NCI-H748 treated with DMSO at 0.1 percent for 48 hours (cell line): ENCODE data around the gene HSD11B1L.

Source experiments
- DNase-seq: peaks from one replicate; lab custom pipeline; 2025; lab: John Stamatoyannopoulos, UW

The HSD11B1L gene

GRCh38 chr19:5680437-5681368, at the start of gene HSD11B1L, which contains the start of gene MICOS13:
HSD11B1L (plus strand) TSS chr19:5681027; CDS start chr19:5684833, 3,806 bp downstream.
MICOS13 (minus strand) TSS chr19:5680516; CDS start chr19:5680486, 30 bp downstream.
- peak; percentile 88 for DNase-seq

- no peak for DNase-seq
Observed at GRCh38 chr19:5631567-5632240, 49.1 kb upstream of the HSD11B1L start.

GRCh38 chr19:5632241-5632612, 48.6 kb upstream of the HSD11B1L start:
- no peak for DNase-seq

GRCh38 chr19:5632657-5633056, 48.2 kb upstream of the HSD11B1L start:
- DNase-seq = no peak

GRCh38 chr19:5635427-5635826, 45.4 kb upstream of the HSD11B1L start:
- DNase-seq = no peak

GRCh38 chr19:5637971-5638370, 42.9 kb upstream of the HSD11B1L start:
- DNase-seq = no peak

GRCh38 chr19:5641171-5641570, 39.7 kb upstream of the HSD11B1L start:
- no peak for DNase-seq

- DNase-seq = no peak
Observed at GRCh38 chr19:5642204-5642603, 38.6 kb upstream of the HSD11B1L start.

- DNase-seq = no peak
Observed at GRCh38 chr19:5643060-5643459, 37.8 kb upstream of the HSD11B1L start.

GRCh38 chr19:5644037-5644436, 36.8 kb upstream of the HSD11B1L start:
- no peak for DNase-seq

- no peak for DNase-seq
Observed at GRCh38 chr19:5645409-5645808, 35.4 kb upstream of the HSD11B1L start.

- no peak for DNase-seq
Observed at GRCh38 chr19:5646703-5647102, 34.1 kb upstream of the HSD11B1L start.

GRCh38 chr19:5648464-5648863, 32.4 kb upstream of the HSD11B1L start:
- no peak for DNase-seq

- DNase-seq = no peak
Observed at GRCh38 chr19:5651361-5651760, 29.5 kb upstream of the HSD11B1L start.

GRCh38 chr19:5652261-5652660, 28.6 kb upstream of the HSD11B1L start:
- DNase-seq = no peak

GRCh38 chr19:5654931-5655330, 25.9 kb upstream of the HSD11B1L start:
- no peak for DNase-seq

- DNase-seq = no peak
Observed at GRCh38 chr19:5655412-5655811, 25.4 kb upstream of the HSD11B1L start.

- DNase-seq = no peak
Observed at GRCh38 chr19:5661483-5661882, 19.3 kb upstream of the HSD11B1L start.

- no peak for DNase-seq
Observed at GRCh38 chr19:5663904-5664303, 16.9 kb upstream of the HSD11B1L start.

GRCh38 chr19:5664515-5664914, 16.3 kb upstream of the HSD11B1L start:
- DNase-seq = no peak

GRCh38 chr19:5665781-5666513, 14.9 kb upstream of the HSD11B1L start:
- DNase-seq = no peak

GRCh38 chr19:5666921-5667610, 13.8 kb upstream of the HSD11B1L start:
- DNase-seq = no peak
